Activated gamma-delta T cell (primary cell): ENCODE results near the gene SEPHS2.
"Not testable (repeated sequence)": the region's sequence is repeated elsewhere in the genome, so short reads cannot be mapped to it uniquely, and the experiment has no call there.

Experiments used
- DNase-seq: peaks from one replicate; lab custom pipeline; 2025; lab: John Stamatoyannopoulos, UW
- total RNA-seq, 2 donors: gene quantifications; one replicate each; lab custom pipeline; 2026; lab: John Stamatoyannopoulos, UW

The SEPHS2 gene
- 34.4 to 45.1 reads per million in 2 donors for total RNA-seq

- DNase-seq: peak; percentile 68
Observed at GRCh38 chr16:30445408-30446202, at the start of gene SEPHS2. TSS of gene SEPHS2 (minus strand) at chr16:30445874. CDS start at chr16:30445727, 147 bp downstream.

- DNase-seq: no peak
Observed at GRCh38 chr16:30494709-30495108, 49.0 kb upstream of the SEPHS2 start.

GRCh38 chr16:30493941-30494488, 48.3 kb upstream of the SEPHS2 start:
- no peak for DNase-seq

- no peak for DNase-seq
Observed at GRCh38 chr16:30491744-30492308, 46.2 kb upstream of the SEPHS2 start.

- no peak for DNase-seq
Observed at GRCh38 chr16:30491229-30491628, 45.6 kb upstream of the SEPHS2 start.

- no peak for DNase-seq
Observed at GRCh38 chr16:30490210-30490609, 44.5 kb upstream of the SEPHS2 start.

- no peak for DNase-seq
Observed at GRCh38 chr16:30488764-30489605, 43.3 kb upstream of the SEPHS2 start.

- no peak for DNase-seq
Observed at GRCh38 chr16:30485818-30486436, 40.3 kb upstream of the SEPHS2 start.

- no peak for DNase-seq
Observed at GRCh38 chr16:30484887-30485286, 39.2 kb upstream of the SEPHS2 start.

GRCh38 chr16:30482366-30482765, 36.7 kb upstream of the SEPHS2 start:
- DNase-seq: no peak

- no peak for DNase-seq
Observed at GRCh38 chr16:30481381-30481780, 35.7 kb upstream of the SEPHS2 start.

GRCh38 chr16:30478766-30479478, 33.2 kb upstream of the SEPHS2 start:
- DNase-seq: no peak

- DNase-seq: not testable (repeated sequence)
Observed at GRCh38 chr16:30477773-30478172, 32.1 kb upstream of the SEPHS2 start.

GRCh38 chr16:30476991-30477390, 31.3 kb upstream of the SEPHS2 start:
- DNase-seq: no peak

GRCh38 chr16:30474684-30475083, 29.0 kb upstream of the SEPHS2 start:
- no peak for DNase-seq

- DNase-seq: no peak
Observed at GRCh38 chr16:30474074-30474452, 28.4 kb upstream of the SEPHS2 start.

- DNase-seq: peak; percentile 52
Observed at GRCh38 chr16:30473231-30474073, 27.8 kb upstream of the SEPHS2 start.

GRCh38 chr16:30472328-30472942, 26.8 kb upstream of the SEPHS2 start, which contains the start of gene ITGAL:
TSS of gene ITGAL (plus strand) at chr16:30472742. CDS start at chr16:30472838, 96 bp downstream.
- DNase-seq: peak; percentile 58

GRCh38 chr16:30470632-30470995, 24.9 kb upstream of the SEPHS2 start:
- DNase-seq: no peak

- no peak for DNase-seq
Observed at GRCh38 chr16:30470170-30470512, 24.5 kb upstream of the SEPHS2 start.
